Activated CD8-positive, alpha-beta memory T cell treated with anti-CD3 and anti-CD28 coated beads, Interleukin-2, amount 10 ng/mL, durations not matched to agents 7 days and 5 days (primary cell): ENCODE results near the gene BPIFA2. TPM values are rescaled to one million over a fixed set of nuclear protein-coding genes. Genes with fewer than 3 reads are reported as not detected.

Experiments
- total RNA-seq, 2 experiments: library from RNA; stranded (reverse); gene quantifications; one replicate each; pipeline ENCODE4 v1.2.3, GENCODE V29; 2021

Gene BPIFA2
- total RNA-seq, 2 experiments from 2014 or later: not detected

Other genes with a start within 250 kb of the BPIFA2 start
- not detected for gene SUN5, start 163.7 kb upstream of the BPIFA2 start, total RNA-seq
- gene BPIFB2, start 160.5 kb upstream of the BPIFA2 start, total RNA-seq: not detected
- not detected for gene BPIFB6, start 136.5 kb upstream of the BPIFA2 start, total RNA-seq
- not detected for gene BPIFB3, start 114.3 kb upstream of the BPIFA2 start, total RNA-seq
- gene BPIFB4, start 88.5 kb upstream of the BPIFA2 start, total RNA-seq: not detected
- gene BPIFA3, start 49.2 kb downstream of the BPIFA2 start, total RNA-seq: not detected
- not detected for gene BPIFA1, start 67.8 kb downstream of the BPIFA2 start, total RNA-seq
- gene BPIFB1, start 115.1 kb downstream of the BPIFA2 start, total RNA-seq: not detected
- gene CDK5RAP1, start 233.4 kb downstream of the BPIFA2 start, total RNA-seq: 10 to 100 TPM; 42.0 to 43.3 TPM